Measurements from ENCODE around the gene USPL1.

USPL1 gene

DNA sequence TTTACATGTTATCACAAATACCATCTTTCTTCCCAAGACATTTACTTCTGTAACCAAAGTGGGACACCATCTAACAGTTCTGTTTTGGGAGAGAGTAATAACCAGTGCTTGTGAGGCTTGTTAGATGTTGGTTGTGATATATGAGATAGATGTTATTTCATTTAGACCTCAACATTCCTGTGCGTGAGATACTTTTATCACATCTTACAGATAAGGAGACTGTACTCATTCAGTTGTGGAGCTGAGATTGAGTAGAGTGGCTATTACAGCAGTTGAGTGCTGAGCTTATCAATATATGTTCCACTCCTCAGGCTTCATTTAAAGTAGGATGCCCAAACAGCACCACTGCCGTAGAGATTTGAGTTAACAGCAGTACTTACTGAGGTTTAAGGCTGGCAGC, 43.1 kb downstream of the USPL1 start:
- no peak for DNase-seq (ENCODE audit: low read depth)

DNA sequence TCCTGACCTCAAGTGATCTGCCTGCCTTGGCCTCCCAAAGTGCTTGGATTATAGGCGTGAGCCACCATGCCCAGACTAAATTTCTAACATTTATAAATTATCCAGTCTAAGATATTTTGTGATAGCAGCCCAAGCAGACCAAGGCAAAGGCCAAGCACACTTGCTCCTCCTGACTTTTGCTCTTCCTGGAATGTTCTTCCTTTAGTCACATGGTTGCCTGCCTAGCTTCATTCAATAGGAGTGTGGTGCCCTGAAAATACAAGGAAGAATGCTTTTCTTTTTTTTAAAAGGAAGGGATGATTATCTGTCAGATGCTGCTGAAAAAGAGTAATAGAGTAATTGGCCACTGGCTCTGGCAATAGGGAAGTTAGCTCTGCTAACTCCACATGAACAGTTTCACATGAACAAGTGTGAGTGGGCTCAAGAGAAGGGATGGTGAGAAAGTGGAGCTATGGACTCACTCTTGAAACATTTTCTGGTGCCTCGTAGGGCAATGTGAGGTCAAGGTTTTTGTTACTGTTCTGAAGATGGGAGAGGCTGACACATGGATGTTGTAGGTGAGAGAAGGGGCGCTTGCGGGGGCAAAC, 47.1 kb downstream of the USPL1 start:
- DNase-seq (ENCODE audit: low read depth) = no peak

DNA sequence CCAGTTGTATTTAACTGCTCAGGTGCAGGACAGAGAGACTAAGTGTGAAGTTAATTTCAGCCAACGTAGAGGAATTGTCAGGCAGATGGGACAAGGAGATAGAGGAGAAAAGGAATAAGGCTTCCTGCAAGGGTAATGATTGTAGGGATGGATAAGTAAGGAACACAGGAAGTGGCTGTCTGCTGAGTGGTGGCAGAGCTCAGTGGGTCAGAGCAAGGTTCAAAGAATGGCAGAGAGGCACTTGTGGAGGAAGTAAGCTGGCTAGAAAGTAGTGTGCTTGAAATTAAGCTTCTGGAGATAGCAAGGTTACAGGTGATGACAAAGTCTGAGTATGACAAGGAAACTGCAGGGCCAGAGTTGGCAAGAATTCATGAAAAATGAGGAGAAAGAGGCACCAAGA, 47.9 kb downstream of the USPL1 start:
- no peak for DNase-seq (ENCODE audit: low read depth)

DNA sequence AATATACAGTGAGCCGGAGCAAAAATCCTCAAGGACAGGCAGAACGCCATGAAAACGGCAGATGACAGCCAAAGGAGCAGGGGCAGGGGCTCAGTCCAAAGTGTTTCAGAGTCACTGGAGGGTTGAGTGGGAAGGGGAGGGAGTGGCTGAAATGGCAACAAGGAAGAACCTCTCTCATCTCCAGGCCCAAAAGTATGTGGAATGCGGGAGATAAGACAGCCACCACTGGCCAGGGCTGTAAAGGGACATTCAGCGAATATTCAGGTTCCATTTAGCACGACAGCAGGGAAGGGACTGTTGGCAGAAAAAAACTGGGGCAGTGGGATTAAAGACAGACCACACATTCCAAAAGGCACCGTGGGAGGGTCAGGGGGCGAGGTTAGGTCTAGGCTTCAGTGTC, 48.4 kb downstream of the USPL1 start:
- DNase-seq (ENCODE audit: low read depth) = no peak

DNA sequence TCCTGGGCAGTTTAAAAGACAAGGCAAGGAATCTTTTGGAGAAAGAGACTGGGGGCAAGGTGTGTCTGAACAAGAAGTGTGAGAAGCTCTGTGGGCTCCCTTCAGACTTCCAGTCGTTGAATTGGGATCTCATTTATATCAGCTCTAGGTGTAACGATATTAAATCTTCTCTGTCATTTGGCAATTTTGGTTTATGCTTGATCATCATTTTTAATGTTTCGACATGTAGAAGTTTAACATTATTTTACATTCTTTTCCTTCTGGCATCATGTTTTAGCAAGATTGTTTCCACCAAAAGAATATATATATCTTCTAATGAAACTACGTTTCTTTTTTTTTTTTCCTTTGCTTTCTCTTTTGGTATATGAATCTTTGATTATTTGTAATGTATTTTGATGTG, 49.3 kb downstream of the USPL1 start:
- no peak for DNase-seq (ENCODE audit: low read depth)

DNA sequence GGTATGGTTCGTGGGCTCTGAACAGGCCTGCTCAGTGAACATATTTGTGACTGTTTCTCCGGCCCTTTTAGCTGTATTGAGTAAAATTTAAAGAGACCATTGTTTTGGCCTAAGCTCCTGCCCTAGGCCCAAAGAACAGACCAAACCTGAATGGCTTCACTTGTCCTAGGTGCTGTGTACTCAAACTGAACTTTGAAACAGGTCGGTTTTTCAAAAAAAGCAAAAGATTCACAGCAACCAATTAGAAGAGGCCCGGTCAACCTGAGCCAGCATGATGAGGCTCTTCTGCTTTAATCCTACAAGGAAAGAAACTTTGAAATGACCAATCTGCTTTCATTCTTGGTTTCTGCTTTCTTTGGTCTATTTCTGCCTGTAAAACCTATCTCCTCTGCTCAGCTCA, 50.6 kb downstream of the USPL1 start:
- no peak for DNase-seq (ENCODE audit: low read depth)

DNA sequence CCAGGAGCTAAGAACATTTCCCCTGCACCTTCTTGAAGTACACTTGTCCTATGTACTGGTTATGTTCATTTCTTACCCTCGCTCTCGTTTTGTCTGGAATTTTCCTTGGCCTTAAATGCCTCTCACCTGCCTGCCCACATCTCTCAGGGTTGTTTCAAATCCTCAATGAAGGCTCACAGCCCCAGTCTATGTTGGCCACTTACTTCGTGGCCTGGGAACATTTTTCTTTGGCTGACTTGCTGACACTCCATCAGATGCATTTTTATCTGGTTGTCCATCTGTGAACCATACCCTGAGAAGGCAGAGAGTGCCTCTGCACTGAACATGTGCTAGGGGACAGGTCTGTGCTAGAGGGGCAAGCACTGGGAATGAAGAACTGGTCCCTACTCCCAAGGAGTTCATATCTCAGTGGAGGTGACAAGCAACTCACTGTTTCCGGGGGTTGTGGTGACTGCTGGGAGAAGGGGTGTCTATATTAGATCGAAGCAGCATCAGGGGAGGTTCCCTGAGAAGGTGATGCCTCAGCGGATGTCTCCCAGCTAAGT, 53.6 kb downstream of the USPL1 start:
- DNase-seq (ENCODE audit: low read depth) = no peak

DNA sequence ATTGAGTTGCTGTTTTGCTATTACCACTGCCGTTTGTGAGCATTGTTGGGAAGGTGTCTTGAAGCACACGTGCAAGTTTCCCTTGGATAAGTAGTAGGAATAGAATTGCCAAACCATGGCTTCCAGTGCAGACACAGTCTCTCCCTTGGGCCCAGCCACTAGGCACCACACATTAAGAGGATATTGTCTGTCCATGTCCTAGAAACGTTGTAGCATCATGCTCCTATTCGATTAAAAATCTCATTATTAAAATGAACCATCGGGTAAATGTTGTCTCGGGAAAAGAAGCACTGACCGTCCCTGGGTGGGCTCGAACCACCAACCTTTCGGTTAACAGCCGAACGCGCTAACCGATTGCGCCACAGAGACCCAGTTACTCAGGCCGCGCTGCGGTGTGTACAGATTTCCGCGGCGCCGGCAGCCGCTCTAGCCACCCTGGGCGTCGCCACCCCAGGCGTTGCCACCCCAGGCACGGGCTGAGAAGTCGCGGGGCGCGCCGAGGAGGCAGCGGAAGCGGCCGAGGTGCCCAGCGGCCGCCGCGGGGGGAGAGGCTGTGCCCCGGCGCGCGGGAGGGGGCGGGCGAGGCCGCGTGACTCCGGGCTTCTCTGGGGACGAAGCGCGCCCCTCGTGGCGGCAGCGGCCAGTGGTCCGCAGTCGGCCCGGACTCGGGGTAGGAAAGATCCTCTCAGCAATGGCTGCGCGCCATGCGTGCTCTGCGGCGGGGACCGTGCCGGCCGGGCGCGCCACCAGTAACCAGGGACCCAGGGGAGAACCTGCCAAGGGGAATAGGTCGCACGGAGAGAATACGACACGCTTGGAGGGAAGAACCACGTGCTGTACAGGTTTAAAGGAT, 56.2 kb downstream of the USPL1 start:
- DNase-seq (ENCODE audit: low read depth) = peak; percentile 50

DNA sequence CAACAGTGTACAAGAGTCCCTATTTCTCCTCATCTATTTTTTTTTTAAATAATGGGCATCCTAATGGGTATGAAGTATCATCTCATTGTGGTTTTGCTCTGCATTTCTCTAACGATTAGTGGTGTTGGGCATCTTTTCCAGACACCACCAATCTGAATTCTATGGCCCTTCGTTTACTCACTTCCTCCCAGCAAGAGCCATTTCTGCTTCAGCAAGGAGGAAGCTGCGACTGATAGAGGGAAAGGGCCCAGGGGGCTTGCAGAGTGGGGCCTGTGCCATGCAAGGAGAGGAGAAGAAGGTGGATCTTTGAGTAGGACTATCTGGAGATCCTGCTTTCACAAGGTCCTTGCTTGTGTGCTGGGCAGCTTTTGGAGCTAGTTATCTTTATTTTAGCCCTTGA, 58.0 kb downstream of the USPL1 start:
- no peak for DNase-seq (ENCODE audit: low read depth)

DNA sequence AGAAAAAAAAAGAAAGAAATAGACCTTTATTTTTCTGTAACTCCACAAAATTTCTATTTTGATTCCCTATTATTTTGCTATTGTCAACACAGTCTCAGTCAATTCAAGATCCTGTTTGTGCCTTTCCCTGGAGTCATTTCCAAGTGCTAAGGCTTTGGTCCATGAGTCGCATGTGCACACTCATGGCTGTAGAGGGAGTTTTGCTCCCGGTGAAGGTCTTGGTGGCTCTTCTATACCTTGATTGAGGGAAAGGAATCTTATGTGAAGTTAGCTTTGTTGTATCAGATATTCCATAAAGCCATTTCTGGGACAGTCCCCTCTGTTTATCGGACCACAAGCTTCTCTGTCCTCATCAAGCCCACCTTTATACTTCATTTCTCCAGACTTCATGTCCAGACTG, 59.0 kb downstream of the USPL1 start:
- DNase-seq (ENCODE audit: low read depth) = no peak

DNA sequence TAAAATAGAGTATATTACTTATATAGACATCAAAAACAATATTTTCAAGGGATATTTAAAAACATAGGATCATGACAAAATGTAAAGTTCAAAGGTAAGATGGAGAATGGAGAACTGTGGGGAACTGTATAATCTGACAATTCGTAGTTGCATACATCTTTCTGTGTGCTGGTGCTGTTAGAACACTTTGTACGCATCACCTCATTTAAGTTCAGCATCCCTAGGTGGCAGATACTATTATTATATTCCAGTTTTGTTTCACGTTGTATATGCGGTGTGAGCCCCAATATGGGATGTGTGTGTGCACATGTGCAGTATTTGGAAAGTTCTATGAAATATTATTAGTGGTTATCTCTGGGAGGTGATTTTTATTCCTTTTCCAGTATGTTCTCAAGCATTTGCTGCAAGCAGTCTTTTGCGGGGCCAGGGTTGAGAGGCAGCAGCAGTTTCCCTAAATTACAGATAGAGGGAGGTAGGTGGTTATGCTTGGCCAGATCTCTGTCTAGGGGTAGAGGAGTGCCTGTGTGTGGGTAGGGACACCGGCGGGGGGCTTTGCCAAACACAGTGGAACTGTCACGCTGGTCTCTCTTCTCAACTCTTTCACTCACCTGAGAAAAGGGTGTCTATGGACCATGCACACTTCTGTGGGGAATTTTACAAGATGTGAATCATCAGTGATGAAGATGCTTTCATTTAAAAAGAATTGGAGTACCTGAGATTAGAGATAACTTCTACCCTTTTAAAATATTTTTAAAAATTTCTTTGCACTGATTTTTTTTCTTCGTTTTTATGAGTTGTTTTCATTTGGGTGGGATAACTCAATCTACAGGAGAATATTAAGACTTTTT, 62.0 kb downstream of the USPL1 start:
- DNase-seq (ENCODE audit: low read depth) = no peak

DNA sequence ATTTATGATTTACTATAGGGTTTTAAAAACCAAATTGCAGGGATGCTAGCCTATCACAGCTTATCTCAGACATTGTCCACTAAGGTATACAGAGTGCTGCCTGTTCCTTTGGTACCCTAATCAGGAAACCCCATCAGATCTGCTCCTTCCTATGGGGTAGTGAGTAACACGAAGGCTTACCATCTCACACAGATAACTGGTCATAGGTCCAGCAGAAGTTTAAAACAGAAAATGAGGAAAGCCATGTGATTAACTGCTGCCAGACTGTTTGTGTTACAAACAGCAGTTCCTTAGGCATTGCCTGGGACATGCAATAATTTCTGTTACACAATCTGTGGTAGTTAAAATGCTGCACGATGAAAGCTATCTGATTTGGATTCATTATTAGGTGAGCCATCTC, 64.1 kb downstream of the USPL1 start:
- DNase-seq (ENCODE audit: low read depth) = peak; percentile 77

DNA sequence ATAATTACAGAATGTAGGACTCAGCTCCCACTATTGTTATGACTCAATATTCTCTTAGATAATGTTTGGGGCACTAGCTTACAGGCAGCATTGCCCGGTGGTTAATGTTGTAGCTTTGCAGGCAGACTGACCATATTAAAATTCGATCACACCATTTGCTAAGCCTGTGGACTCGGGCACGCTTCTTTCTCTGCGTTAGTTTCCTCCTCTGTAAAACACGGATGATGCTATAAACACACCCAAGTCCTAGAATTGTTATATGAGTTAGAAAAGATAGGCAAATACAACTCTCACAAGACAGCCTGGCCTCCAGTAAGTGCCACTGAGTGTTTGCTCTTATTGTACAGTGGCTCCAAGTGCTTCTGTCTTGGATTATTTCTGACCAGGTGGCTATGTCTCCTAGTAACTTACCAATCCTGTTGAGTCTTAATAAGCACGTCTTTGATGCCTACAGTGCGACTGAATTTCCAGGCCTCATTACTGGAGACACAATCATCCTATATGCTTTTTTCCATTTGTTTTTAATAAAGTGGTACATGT, 67.7 kb downstream of the USPL1 start:
- DNase-seq (ENCODE audit: low read depth) = no peak

DNA sequence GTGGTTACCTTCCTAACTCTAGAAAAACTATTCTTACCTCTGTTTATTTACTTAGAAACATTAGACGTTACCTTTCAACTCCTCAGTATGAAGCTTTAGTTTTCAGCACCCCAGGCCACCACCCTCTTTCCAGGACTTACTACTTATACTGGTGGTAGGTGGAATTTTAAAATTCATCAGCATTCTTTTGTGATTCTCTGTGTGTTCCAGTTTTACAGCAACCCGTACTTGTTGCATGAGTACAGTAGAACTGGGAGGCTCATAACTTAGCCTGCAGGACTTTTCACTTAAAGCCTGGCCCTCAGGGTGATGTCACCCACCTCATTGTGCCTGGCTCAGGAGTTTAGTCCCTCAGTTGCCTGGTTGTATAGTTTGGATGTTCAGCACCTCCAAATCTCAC, 68.3 kb downstream of the USPL1 start:
- DNase-seq (ENCODE audit: low read depth) = no peak

DNA sequence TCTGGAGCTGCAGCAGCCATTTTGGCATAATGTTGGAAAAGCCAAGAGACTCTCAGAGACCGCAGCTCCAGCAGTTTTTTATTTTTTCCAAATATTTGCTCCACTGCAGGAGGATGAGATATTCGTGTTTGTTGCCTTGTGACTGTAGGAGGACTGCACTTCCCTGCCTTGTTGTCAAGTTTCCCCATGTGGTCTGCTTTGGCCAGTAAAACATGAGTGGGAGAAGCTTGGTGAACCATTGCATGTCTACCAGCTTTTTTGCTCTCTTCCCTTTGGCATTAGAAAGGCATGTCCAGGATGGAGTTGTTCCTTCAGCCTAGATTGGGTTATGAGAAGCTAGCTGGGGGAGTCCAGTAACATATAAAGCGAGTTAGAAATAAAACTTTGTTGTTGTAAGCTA, 69.9 kb downstream of the USPL1 start:
- no peak for DNase-seq (ENCODE audit: low read depth)

DNA sequence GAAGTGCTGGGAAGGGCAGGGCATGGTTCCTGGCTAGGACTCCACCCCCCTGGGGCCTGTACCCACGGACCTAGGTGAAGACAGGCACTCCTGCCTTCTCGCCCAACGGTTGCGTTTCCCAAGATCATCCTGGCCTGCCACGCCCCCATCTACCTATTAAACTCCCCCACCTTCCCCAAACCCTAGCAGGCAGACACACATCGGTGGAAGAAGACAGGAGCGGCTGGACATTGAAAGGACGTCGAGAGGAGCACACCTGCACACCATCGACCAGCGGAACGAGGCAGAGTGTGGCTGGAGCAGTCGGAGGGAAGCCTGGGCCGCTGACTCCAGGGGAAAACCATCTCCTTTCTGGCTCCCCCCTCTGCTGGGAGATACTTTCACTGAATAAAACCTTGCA, 72.0 kb downstream of the USPL1 start:
- no peak for DNase-seq (ENCODE audit: low read depth)

DNA sequence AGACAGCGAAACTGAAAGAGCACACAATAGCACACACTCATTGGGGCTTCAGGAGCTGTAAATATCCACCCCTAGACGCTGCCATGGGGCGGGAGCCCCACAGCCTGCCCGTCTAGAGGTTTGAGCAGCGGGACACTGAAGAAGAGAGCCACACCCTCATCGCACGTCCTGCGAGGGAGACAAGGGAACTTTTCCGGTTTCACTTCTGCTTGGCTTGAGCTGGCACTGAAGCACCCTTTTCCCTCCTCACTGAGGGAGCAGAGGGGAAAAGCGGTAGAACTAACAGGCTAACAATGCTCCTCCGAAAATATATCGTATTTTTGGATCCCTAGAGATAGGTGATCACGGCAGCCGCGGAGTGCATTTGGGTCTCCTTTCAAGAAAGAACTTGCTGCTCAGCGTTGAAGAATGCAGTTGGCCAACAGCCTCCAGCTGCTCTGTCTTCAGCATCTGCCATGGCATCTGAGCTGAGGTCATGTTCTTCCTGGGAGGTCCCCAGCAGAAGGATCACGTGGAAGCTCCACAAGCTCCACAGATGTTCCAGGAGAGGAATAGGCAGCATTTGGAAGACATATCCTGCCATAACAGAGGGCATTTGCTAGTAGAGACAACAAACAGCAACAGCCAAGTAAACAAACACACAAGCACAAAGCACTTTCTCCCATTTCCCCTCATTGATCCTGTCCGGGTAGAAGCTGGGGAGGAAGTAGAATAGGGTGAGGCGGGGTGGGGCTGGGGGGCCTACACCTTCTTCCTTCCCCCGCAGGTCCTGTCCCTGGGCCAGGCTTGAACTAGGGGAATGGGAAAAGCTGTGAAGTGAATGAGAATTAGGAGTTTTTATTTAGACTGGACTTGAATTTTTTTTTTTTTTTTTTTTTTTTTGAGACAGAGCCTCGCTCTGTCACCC, 72.8 kb downstream of the USPL1 start:
- DNase-seq (ENCODE audit: low read depth) = peak; percentile 85

DNA sequence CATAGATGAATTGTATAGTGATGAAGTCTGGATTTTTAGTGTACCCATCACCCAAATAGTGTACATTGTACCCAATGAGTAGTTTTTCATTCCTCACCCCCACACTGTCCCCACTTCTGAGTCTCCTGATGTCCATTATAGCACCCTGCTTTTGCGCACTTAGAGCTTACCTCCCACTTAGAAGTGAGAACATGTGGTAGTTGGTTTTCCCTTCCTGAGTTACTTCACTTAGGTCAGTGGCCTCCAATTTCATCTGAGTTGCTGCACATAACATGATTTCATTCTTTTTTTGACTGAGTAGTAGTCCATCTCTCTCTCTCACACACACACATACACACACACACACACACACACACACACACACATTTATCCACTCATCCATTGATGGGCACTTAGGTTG, 74.4 kb downstream of the USPL1 start:
- no peak for DNase-seq (ENCODE audit: low read depth)

DNA sequence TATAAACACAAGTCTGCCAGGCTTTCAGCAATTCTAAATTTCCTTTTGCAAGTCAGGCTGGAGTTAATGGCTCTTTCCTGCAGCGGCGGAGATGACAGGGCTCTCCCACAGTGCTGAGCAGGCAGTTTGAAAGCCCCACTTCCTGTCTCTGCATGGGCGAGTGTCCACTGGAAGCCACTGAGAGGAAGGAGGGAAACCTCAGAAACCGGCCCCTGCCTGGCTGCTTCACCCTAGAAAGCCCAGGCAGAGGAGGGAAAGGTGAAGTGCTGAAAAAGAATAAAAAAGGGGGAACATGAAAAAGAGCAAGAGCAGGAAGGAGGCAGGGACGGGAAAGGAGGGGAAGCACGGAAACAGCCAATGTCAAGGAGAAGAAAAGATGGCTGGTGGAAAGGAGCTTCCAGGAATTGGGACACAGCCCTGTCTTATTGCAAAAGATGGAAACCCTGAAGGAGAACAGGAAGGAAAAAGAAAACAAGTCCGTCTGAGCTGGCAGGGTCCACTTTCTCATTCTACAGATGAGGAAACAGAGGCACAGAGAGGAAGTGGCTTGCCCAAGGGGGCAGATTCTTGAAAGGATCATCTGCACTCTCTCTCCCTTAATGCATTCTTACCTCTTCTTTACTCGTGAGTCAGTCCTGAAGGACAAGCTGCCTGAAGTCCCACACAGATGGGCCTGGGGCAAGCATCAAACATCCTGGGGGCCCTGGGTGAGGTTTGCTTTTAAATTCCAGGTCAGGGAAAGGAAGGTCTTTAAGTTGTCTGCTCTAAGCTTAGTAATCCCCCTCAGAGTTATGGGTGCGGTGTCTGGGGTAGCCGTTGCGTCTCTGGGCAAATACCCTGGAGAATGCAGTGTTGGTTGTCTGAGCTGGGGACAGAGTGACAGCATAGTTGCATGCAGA, 78.8 kb downstream of the USPL1 start:
- DNase-seq (ENCODE audit: low read depth) = no peak

All from GM04503 (cell line).